HEK293 (cell line): Measurements from ENCODE around the gene ZNF423.

Source experiments
- YY1 ChIP-seq: fragments of 450-650 bp; formaldehyde crosslinking; IDR thresholded peaks from 2 replicates; pipeline ENCODE4 v1.5.1; 2018; ENCODE audit warnings: missing biosample characterization, missing genetic modification characterization
- ZNF274 ChIP-seq, 2 experiments: fragments of 200-500 bp in 1 of 2; fragments of 450-650 bp in 1 of 2; sonication (Bioruptor generic) in 1 of 2; formaldehyde crosslinking in 1 of 2; IDR thresholded peaks; 2 replicates each; pipeline versions ENCODE4 v1.5.1 to v1.6.1; 2014 to 2016; ENCODE audit warnings: borderline replicate concordance in 1 of 2, inconsistent platforms in 1 of 2, low read length in 1 of 2, missing biosample characterization in 1 of 2, missing genetic modification characterization in 1 of 2
- ZNF513 ChIP-seq: fragments of 450-650 bp; IDR thresholded peaks from 2 replicates; pipeline ENCODE4 v1.5.1; 2018; ENCODE audit warnings: missing biosample characterization, missing genetic modification characterization
- TF ChIP-seq, protein P1 (sequence below): fragments of 450-650 bp; formaldehyde crosslinking; IDR thresholded peaks from 2 replicates; pipeline ENCODE4 v1.5.1; 2016; ENCODE audit warnings: missing biosample characterization, missing genetic modification characterization
- TF ChIP-seq, protein P2 (sequence below): fragments of 450-650 bp; formaldehyde crosslinking; IDR thresholded peaks from 2 replicates; pipeline ENCODE4 v1.5.1; 2016; ENCODE audit warnings: missing biosample characterization, missing genetic modification characterization

DNA sequence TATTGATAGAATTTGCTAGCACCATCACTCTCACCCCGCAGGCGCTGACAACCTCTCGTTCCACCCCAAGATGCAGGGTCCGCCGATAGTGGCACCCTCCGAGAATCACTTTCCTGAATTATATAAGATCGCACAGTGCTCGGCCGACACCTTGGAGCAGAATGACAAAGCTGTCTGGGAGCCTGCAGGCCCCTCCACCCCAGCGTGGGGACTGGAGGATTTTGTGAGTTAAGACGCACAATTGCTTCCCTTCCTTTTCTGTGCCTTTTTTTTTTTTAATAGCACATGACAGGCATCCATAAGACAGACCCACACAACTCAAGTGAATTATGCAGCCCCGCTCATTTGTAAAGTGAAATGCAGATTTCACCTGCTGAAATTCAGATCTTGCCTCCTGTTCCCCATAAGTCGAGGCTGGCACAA is 327.0 kb downstream of the ZNF423 start:
- TF ChIP-seq, protein P1, sequence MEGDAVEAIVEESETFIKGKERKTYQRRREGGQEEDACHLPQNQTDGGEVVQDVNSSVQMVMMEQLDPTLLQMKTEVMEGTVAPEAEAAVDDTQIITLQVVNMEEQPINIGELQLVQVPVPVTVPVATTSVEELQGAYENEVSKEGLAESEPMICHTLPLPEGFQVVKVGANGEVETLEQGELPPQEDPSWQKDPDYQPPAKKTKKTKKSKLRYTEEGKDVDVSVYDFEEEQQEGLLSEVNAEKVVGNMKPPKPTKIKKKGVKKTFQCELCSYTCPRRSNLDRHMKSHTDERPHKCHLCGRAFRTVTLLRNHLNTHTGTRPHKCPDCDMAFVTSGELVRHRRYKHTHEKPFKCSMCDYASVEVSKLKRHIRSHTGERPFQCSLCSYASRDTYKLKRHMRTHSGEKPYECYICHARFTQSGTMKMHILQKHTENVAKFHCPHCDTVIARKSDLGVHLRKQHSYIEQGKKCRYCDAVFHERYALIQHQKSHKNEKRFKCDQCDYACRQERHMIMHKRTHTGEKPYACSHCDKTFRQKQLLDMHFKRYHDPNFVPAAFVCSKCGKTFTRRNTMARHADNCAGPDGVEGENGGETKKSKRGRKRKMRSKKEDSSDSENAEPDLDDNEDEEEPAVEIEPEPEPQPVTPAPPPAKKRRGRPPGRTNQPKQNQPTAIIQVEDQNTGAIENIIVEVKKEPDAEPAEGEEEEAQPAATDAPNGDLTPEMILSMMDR (tag by site-specific recombination), result no peak
- TF ChIP-seq ZNF274 (IDR thresholded peaks at IDR 0.05; ENCODE audit: low read length), result no peak
- TF ChIP-seq ZNF274 (tag by site-specific recombination; IDR thresholded peaks at IDR 0.05; ENCODE audit: borderline replicate concordance), result no peak
- TF ChIP-seq ZNF513 (tag by site-specific recombination), result no peak
- TF ChIP-seq YY1, result no peak
- TF ChIP-seq, protein P2, sequence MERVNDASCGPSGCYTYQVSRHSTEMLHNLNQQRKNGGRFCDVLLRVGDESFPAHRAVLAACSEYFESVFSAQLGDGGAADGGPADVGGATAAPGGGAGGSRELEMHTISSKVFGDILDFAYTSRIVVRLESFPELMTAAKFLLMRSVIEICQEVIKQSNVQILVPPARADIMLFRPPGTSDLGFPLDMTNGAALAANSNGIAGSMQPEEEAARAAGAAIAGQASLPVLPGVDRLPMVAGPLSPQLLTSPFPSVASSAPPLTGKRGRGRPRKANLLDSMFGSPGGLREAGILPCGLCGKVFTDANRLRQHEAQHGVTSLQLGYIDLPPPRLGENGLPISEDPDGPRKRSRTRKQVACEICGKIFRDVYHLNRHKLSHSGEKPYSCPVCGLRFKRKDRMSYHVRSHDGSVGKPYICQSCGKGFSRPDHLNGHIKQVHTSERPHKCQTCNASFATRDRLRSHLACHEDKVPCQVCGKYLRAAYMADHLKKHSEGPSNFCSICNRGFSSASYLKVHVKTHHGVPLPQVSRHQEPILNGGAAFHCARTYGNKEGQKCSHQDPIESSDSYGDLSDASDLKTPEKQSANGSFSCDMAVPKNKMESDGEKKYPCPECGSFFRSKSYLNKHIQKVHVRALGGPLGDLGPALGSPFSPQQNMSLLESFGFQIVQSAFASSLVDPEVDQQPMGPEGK (tag by site-specific recombination), result no peak
